ENCODE results near the gene CCDC82.

CCDC82 gene

DNA sequence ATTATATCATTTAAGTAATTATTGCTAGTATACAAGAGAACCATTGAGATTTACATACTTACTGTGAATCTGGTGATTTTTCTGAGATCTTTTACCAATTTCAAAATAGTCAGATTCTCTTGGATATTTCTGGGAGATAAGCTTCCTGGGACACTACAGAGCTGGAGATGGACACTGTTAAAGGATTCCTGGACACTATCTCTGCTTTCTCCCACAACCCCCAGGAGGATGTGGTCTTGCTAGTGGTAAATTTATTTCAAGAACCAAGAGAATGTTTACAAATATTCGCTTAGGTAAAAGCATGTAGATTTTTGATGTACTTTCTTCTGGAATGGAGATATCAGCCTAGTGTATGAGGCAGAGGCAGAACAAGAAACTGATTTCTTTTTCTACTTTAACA lies 12.9 kb downstream of the CCDC82 start:
- CTCF ChIA-PET: no interaction called here
- no peak for DNase-seq (ENCODE audit: extremely low spot score)
- POLR2A ChIA-PET: interaction anchor here (0.8 kb wide), 1 partner anchor 13 kb away, joined by 3 read pairs; the partner anchor contains the start of genes CCDC82 and JRKL
- TF ChIP-seq FOXA1 (IDR thresholded peaks at IDR 0.05): no peak

DNA sequence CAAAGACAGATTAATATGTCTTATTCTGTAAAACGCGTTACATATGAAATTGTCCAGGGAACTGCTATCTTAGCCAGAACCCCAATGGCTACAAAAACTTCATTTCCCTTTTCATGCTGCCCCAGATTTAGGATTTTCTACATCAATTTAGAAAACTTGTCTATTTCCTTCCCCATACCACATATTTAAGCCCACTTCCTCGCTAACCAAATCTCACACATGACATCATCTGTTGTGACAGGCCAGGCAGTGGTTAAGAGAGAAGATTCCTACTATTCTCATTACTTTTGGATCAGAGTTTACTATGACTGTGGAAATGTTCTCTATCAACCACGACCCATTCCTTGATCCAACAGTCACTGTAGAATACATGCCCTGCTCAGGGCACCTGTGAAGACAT lies 15.9 kb downstream of the CCDC82 start:
- TF ChIP-seq FOXA1 (IDR thresholded peaks at IDR 0.05): no peak
- no peak for TF ChIP-seq ARNT (IDR thresholded peaks at IDR 0.05)
- TF ChIP-seq, protein P1, sequence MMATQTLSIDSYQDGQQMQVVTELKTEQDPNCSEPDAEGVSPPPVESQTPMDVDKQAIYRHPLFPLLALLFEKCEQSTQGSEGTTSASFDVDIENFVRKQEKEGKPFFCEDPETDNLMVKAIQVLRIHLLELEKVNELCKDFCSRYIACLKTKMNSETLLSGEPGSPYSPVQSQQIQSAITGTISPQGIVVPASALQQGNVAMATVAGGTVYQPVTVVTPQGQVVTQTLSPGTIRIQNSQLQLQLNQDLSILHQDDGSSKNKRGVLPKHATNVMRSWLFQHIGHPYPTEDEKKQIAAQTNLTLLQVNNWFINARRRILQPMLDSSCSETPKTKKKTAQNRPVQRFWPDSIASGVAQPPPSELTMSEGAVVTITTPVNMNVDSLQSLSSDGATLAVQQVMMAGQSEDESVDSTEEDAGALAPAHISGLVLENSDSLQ (IDR thresholded peaks at IDR 0.05): no peak
- no peak for TF ChIP-seq ELF4 (IDR thresholded peaks at IDR 0.05)
- TF ChIP-seq CTBP1 (IDR thresholded peaks at IDR 0.05; ENCODE audit: borderline replicate concordance): no peak
- TF ChIP-seq FOXM1 (IDR thresholded peaks at IDR 0.05; ENCODE audit: borderline replicate concordance): no peak
- TF ChIP-seq NFRKB (IDR thresholded peaks at IDR 0.05): no peak
- TF ChIP-seq ZNF384 (IDR thresholded peaks at IDR 0.05): no peak
- no peak for TF ChIP-seq LEF1 (IDR thresholded peaks at IDR 0.05; ENCODE audit: borderline replicate concordance)
- TF ChIP-seq SP1 (IDR thresholded peaks at IDR 0.05): no peak
- no peak for TF ChIP-seq BHLHE40 (IDR thresholded peaks at IDR 0.05; ENCODE audit: borderline replicate concordance)
- TF ChIP-seq TARDBP (IDR thresholded peaks at IDR 0.05): no peak
- TF ChIP-seq HDGF (IDR thresholded peaks at IDR 0.05; ENCODE audit: borderline replicate concordance): no peak
- TF ChIP-seq L3MBTL2 (conservative IDR thresholded peaks at IDR 0.05): no peak
- no peak for TF ChIP-seq SUZ12 (IDR thresholded peaks at IDR 0.05)
- TF ChIP-seq FOXK2 (IDR thresholded peaks at IDR 0.05): no peak
- no peak for DNase-seq (ENCODE audit: extremely low spot score)
- CTCF ChIA-PET: no interaction called here
- POLR2A ChIA-PET: no interaction called here

DNA sequence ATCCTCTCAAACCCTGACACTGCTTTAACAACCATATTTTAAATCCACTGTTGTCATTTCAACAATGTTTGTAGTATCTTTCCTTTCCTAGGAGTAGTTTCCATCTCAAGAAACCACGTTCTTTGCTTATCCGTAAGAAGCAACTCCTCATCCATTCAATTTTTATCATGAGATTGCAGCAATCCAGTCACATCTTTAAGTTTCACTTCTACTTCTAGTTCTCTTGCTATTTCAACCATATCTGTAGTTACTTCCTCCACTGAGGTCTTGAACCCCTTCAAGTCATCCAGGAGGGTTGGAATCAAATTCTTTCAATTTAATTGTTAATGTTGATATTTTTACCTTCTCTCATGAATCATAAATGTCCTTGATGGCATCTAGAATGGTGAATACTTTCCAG lies 22.4 kb downstream of the CCDC82 start:
- POLR2A ChIA-PET: no interaction called here
- no peak for DNase-seq (ENCODE audit: extremely low spot score)
- no peak for TF ChIP-seq L3MBTL2 (conservative IDR thresholded peaks at IDR 0.05)
- TF ChIP-seq CTBP1 (IDR thresholded peaks at IDR 0.05; ENCODE audit: borderline replicate concordance): no peak
- no peak for TF ChIP-seq FOXK2 (IDR thresholded peaks at IDR 0.05)
- TF ChIP-seq SP1 (IDR thresholded peaks at IDR 0.05): no peak
- no peak for TF ChIP-seq FOXM1 (IDR thresholded peaks at IDR 0.05; ENCODE audit: borderline replicate concordance)
- no peak for TF ChIP-seq HDGF (IDR thresholded peaks at IDR 0.05; ENCODE audit: borderline replicate concordance)
- TF ChIP-seq, protein P1 (IDR thresholded peaks at IDR 0.05): no peak
- TF ChIP-seq NFRKB (IDR thresholded peaks at IDR 0.05): no peak
- no peak for TF ChIP-seq SUZ12 (IDR thresholded peaks at IDR 0.05)
- CTCF ChIA-PET: no interaction called here

DNA sequence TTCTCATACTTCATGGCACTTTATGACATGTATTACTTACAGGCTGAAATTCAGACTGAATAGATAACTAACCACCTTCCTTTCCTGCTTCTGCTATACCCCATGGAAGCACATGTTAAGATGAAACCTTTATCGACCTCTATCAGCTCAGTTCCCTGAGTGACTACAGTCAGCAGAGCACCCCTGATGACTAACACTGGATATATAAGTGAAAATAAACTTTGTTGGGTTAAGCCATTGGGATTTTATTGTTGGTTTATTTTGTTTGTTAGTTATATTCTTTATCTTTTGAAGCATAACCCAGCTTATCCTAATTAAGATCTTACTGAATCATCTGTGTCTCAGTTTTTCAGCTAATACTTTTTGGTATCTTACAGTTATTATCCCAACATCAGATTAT lies 23.7 kb downstream of the CCDC82 start:
- TF ChIP-seq ARNT (IDR thresholded peaks at IDR 0.05): no peak
- TF ChIP-seq FOXA1 (IDR thresholded peaks at IDR 0.05): no peak
- no peak for TF ChIP-seq ZNF384 (IDR thresholded peaks at IDR 0.05)
- no peak for TF ChIP-seq FOXM1 (IDR thresholded peaks at IDR 0.05; ENCODE audit: borderline replicate concordance)
- TF ChIP-seq BHLHE40 (IDR thresholded peaks at IDR 0.05; ENCODE audit: borderline replicate concordance): no peak
- ChIA-PET CTCF (no interaction called here), POLR2A (no interaction called here)
- DNase-seq (ENCODE audit: extremely low spot score): no peak

DNA sequence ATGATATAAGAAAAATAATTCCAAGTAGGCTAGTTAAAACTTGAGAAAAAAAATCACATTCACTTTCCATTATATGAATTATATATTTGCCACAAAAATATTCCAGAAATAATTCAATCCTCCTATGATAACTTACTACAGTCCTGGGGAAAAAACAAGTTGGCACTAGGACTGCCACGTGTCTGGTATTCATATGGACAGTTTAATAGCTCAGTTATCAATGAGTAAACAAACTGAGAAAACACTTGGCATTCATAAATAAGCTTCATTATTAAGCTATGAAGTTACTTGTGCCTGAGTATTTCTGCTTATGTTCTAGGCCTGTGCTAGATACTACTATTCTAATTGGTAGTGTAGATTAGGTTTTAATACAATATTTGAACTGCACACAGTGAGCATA lies 24.2 kb downstream of the CCDC82 start:
- no peak for TF ChIP-seq L3MBTL2 (conservative IDR thresholded peaks at IDR 0.05)
- TF ChIP-seq BHLHE40 (IDR thresholded peaks at IDR 0.05; ENCODE audit: borderline replicate concordance): no peak
- TF ChIP-seq ARNT (IDR thresholded peaks at IDR 0.05): no peak
- no peak for TF ChIP-seq FOXK2 (IDR thresholded peaks at IDR 0.05)
- no peak for TF ChIP-seq SUZ12 (IDR thresholded peaks at IDR 0.05)
- no peak for TF ChIP-seq TARDBP (IDR thresholded peaks at IDR 0.05)
- TF ChIP-seq LEF1 (IDR thresholded peaks at IDR 0.05; ENCODE audit: borderline replicate concordance): no peak
- no peak for TF ChIP-seq HDGF (IDR thresholded peaks at IDR 0.05; ENCODE audit: borderline replicate concordance)
- TF ChIP-seq ELF4 (IDR thresholded peaks at IDR 0.05): no peak
- TF ChIP-seq SP1 (IDR thresholded peaks at IDR 0.05): no peak
- no peak for TF ChIP-seq CTBP1 (IDR thresholded peaks at IDR 0.05; ENCODE audit: borderline replicate concordance)
- ChIA-PET CTCF (no interaction called here), POLR2A (no interaction called here)
- no peak for DNase-seq (ENCODE audit: extremely low spot score)

DNA sequence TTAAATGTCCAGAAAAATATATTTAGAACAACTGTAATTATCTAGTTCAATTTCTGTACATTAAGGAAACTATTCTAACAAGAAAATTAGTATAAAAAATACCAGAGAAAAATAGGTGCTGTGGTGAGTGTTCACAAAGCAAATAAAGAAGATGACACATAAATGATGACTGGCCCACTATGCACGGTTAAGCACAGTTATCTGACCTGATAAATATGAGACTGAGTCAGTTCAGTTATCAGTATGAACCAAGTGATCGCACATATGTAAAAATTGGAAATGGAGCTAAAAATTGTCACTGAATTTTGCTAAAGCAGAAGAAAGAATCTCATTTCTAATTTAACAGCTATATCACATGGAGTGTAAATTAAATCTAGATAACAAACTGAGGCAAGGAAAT lies 27.9 kb downstream of the CCDC82 start:
- DNase-seq (ENCODE audit: extremely low spot score): no peak
- ChIA-PET CTCF (interaction anchor here (1.0 kb wide), 1 partner anchor 19 kb away, joined by 3 read pairs; the partner anchor contains the start of gene MAML2), POLR2A (interaction anchor here (1.0 kb wide), 1 partner anchor 27 kb away, joined by 3 read pairs; no protein-coding TSS in a partner anchor)
- no peak for TF ChIP-seq CTBP1 (IDR thresholded peaks at IDR 0.05; ENCODE audit: borderline replicate concordance)
- TF ChIP-seq FOXK2 (IDR thresholded peaks at IDR 0.05): no peak
- TF ChIP-seq ARNT (IDR thresholded peaks at IDR 0.05): no peak
- TF ChIP-seq TARDBP (IDR thresholded peaks at IDR 0.05): no peak
- TF ChIP-seq, protein P1 (IDR thresholded peaks at IDR 0.05): no peak
- no peak for TF ChIP-seq ELF4 (IDR thresholded peaks at IDR 0.05)
- no peak for TF ChIP-seq SP1 (IDR thresholded peaks at IDR 0.05)
- no peak for TF ChIP-seq NFRKB (IDR thresholded peaks at IDR 0.05)
- TF ChIP-seq L3MBTL2 (conservative IDR thresholded peaks at IDR 0.05): no peak
- TF ChIP-seq SUZ12 (IDR thresholded peaks at IDR 0.05): no peak
- TF ChIP-seq LEF1 (IDR thresholded peaks at IDR 0.05; ENCODE audit: borderline replicate concordance): no peak
- TF ChIP-seq ZNF384 (IDR thresholded peaks at IDR 0.05): no peak
- TF ChIP-seq FOXA1 (IDR thresholded peaks at IDR 0.05): no peak
- no peak for TF ChIP-seq BHLHE40 (IDR thresholded peaks at IDR 0.05; ENCODE audit: borderline replicate concordance)
- no peak for TF ChIP-seq FOXM1 (IDR thresholded peaks at IDR 0.05; ENCODE audit: borderline replicate concordance)
- TF ChIP-seq HDGF (IDR thresholded peaks at IDR 0.05; ENCODE audit: borderline replicate concordance): no peak

DNA sequence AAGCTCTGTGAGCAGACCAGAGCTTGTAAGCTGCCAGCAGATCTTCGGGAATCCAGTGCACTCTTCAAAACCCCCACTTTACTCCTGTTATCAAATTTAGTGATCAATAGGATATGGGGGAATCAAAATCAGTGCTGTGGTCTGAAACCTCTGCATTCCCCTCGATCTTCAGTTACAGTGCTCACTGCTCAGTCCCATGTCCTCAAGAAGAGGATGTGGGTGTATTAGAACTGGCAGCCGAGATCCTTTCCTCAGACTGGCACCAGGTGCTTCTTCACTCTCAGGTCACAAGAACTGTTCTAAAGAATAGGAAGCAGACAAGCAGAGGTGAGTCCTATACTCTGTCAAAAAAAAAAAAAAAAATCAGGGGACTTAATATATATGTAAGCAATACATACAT lies 31.4 kb downstream of the CCDC82 start:
- ChIA-PET POLR2A (no interaction called here), CTCF (no interaction called here)
- TF ChIP-seq FOXA1 (IDR thresholded peaks at IDR 0.05): no peak
- no peak for TF ChIP-seq LEF1 (IDR thresholded peaks at IDR 0.05; ENCODE audit: borderline replicate concordance)
- no peak for DNase-seq (ENCODE audit: extremely low spot score)

All from HEK293T (cell line).